Measurements from ENCODE around the gene PTPRO.

PTPRO gene

GRCh38 chr12:15550793-15551192 lies 228.5 kb downstream of the PTPRO start:
- TF ChIP-seq, protein P1, sequence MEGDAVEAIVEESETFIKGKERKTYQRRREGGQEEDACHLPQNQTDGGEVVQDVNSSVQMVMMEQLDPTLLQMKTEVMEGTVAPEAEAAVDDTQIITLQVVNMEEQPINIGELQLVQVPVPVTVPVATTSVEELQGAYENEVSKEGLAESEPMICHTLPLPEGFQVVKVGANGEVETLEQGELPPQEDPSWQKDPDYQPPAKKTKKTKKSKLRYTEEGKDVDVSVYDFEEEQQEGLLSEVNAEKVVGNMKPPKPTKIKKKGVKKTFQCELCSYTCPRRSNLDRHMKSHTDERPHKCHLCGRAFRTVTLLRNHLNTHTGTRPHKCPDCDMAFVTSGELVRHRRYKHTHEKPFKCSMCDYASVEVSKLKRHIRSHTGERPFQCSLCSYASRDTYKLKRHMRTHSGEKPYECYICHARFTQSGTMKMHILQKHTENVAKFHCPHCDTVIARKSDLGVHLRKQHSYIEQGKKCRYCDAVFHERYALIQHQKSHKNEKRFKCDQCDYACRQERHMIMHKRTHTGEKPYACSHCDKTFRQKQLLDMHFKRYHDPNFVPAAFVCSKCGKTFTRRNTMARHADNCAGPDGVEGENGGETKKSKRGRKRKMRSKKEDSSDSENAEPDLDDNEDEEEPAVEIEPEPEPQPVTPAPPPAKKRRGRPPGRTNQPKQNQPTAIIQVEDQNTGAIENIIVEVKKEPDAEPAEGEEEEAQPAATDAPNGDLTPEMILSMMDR (IDR thresholded peaks at IDR 0.05; ENCODE audit: low read depth, low read length, missing control alignments), result no peak
- in situ Hi-C loops (cut with HindIII; ENCODE audit: low sequenced_read_pairs), result no loop called here
- DNase-seq (ENCODE audit: low read depth), result no peak
- H3K4me3 ChIP-seq (ENCODE audit: low read depth, low read length), result no peak overlapping the region

GRCh38 chr12:15555446-15555845 lies 233.1 kb downstream of the PTPRO start:
- TF ChIP-seq, protein P1 (IDR thresholded peaks at IDR 0.05; ENCODE audit: low read depth, low read length, missing control alignments), result no peak
- H3K4me3 ChIP-seq (ENCODE audit: low read depth, low read length), result no peak overlapping the region
- in situ Hi-C loops (cut with HindIII; ENCODE audit: low sequenced_read_pairs), result no loop called here
- no peak for DNase-seq (ENCODE audit: low read depth)

DNA sequence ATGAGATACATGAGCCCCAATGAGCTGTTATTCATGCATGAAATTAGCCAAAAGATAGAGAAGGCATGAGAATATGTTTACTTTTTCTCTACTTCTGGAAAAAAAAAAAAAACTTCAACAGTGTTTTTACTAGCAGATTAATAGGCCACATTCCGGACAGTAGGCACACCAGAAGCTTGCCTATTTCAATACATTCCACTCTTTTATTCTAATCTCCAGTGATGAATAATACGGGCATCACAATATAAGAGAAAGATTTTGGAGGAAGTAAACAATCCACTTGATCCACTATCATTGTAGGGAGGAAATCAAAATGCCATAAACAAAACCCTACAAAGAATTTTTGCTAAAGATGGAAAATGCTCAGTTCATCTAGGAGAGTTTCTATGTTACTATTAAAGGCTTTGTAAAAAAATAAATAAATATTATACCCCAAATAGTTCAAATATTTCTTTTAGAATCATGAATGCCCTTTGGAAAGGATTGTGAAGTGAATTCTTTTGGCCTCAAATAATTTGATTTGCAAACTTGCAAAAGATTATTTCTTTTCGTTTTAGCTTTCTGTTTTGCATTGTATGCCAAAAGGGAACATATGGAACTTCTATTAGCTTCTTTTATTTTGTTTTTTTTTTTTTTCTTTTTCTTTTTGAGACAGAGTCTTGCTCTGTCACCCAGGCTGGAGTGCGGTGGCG lies 234.2 kb downstream of the PTPRO start:
- H3K4me3 ChIP-seq (ENCODE audit: low read depth, low read length), result no peak overlapping the region
- in situ Hi-C loops (cut with HindIII; ENCODE audit: low sequenced_read_pairs), result no loop called here
- TF ChIP-seq, protein P1 (IDR thresholded peaks at IDR 0.05; ENCODE audit: low read depth, low read length, missing control alignments), result no peak
- no peak for DNase-seq (ENCODE audit: low read depth)

DNA sequence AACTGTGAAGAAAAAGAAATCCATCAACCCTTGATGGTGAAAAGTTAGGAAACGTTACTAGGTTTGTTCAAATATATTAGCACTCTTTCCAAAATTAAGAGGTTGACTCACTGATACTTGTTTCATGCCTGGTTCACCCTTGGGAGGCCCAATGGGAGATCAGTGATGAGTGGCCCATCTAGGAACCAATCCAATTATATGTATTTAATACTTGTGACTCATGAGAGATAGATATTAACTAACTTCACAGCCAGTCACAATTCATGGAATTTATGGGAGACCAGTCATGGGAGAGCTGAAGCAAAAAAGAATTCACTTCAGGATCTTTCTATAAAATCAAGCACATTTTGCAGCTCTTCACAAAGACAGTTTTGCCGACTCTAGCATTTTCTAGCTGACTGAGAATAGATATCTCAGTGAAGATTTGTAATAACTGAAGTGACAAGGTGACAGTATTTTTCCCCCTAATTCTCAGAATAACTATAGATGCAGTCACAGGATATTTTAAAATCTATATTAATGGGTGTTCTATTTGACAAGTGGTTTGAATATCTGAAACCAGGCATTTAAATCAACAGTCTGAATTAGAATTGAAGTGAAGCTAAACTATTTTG lies 236.7 kb downstream of the PTPRO start:
- in situ Hi-C loops (cut with HindIII; ENCODE audit: low sequenced_read_pairs), result no loop called here
- no peak overlapping the region for H3K4me3 ChIP-seq (ENCODE audit: low read depth, low read length)
- TF ChIP-seq, protein P1 (IDR thresholded peaks at IDR 0.05; ENCODE audit: low read depth, low read length, missing control alignments), result no peak
- peak; percentile 6 for DNase-seq (ENCODE audit: low read depth)

DNA sequence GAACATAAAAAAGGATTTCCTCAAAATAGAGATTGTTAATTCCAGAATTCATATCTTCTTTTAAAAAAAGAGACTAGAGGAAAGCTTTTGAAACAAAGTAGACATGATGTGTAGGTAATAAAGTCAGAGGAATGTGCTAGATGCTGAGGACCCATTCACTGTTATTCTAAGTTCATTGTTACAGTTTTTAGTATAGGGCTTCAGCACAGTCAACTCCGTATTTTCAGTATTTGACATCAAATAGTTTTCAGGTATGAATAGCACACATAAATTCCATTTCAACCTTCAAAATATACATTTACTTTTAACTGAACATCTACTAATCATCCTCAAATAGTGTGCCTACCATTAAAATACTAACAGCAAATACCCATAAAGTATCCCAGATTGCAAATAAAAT lies 239.1 kb downstream of the PTPRO start:
- in situ Hi-C loops (cut with HindIII; ENCODE audit: low sequenced_read_pairs), result no loop called here
- TF ChIP-seq, protein P1 (IDR thresholded peaks at IDR 0.05; ENCODE audit: low read depth, low read length, missing control alignments), result no peak
- H3K4me3 ChIP-seq (ENCODE audit: low read depth, low read length), result no peak overlapping the region
- DNase-seq (ENCODE audit: low read depth), result no peak

DNA sequence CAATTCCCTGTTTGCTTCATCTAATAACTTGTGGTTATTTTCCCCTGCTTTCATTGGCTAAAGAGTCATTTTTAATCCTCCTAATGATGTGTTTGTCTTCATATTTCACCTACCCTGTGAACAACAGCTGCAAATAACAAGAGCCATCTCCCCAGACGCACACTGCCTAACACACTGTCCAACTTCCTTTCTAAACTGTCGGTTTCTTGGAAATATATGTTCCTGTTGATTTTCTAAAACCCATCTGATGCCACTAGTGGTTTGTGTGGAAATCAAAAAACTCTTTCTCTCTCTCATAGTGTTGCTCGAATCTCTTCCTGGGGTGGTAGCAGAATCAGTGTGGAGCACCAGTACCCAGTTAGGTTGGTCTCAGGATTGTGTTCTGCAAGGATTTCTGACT lies 240.0 kb downstream of the PTPRO start:
- in situ Hi-C loops (cut with HindIII; ENCODE audit: low sequenced_read_pairs), result no loop called here
- TF ChIP-seq, protein P1 (IDR thresholded peaks at IDR 0.05; ENCODE audit: low read depth, low read length, missing control alignments), result no peak
- DNase-seq (ENCODE audit: low read depth), result no peak

More for the DNA sequence above, 240.0 kb downstream of the PTPRO start:
- H3K4me3 ChIP-seq (ENCODE audit: low read depth, low read length), result no peak overlapping the region
